Measurements from ENCODE around the gene PRR5L. TPM values are rescaled to one million over a fixed set of nuclear protein-coding genes. Genes with fewer than 3 reads are reported as not detected.

Gene PRR5L
- total RNA-seq, 1 donor from 2014 or later = 15.7 TPM

DNA sequence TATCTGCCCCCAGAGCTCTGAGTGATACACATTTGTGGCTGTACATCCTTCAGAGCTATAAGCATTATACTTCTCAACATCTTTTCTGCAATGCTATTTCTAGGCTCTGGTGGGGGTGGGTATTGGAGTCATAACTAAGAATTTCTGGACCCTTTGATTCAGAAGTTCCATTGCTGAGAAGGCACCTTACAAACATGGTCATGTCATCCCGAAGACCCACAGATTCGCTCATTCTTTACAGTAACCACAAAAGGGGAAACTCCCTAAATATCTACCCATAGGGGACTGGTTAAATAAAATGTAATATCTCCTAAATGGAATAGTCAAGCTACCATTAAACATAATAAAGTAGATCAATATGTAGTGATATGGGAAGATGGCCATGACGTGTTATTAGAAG, 98.8 kb downstream of the PRR5L start:
- Histone ChIP-seq H3K4me1 (ENCODE audit: control insufficient read depth in 3 of 3, insufficient read depth in 3 of 3, low read length in 3 of 3) (no peaks in the 10 kb centered on the region), H3K4me3 (ENCODE audit: low read length in 3 of 3) (no peak overlapping the region), H3K27ac (ENCODE audit: low read depth, low read length) (no peak overlapping the region), H3K9ac (ENCODE audit: low read depth in 1 of 3, low read length in 3 of 3) (no peak overlapping the region), H3K36me3 (ENCODE audit: control insufficient read depth in 3 of 3, insufficient read depth in 3 of 3, low read length in 3 of 3) (peaks cover 0 to 8% (median 0%) of the 10 kb centered on the region in 3 donors), H3K27me3 (ENCODE audit: control insufficient read depth in 3 of 3, insufficient read depth in 3 of 3, low read length in 3 of 3) (no peaks in the 10 kb centered on the region), H3K9me3 (ENCODE audit: control insufficient read depth in 3 of 3, low read length in 3 of 3) (no peaks in the 10 kb centered on the region)

DNA sequence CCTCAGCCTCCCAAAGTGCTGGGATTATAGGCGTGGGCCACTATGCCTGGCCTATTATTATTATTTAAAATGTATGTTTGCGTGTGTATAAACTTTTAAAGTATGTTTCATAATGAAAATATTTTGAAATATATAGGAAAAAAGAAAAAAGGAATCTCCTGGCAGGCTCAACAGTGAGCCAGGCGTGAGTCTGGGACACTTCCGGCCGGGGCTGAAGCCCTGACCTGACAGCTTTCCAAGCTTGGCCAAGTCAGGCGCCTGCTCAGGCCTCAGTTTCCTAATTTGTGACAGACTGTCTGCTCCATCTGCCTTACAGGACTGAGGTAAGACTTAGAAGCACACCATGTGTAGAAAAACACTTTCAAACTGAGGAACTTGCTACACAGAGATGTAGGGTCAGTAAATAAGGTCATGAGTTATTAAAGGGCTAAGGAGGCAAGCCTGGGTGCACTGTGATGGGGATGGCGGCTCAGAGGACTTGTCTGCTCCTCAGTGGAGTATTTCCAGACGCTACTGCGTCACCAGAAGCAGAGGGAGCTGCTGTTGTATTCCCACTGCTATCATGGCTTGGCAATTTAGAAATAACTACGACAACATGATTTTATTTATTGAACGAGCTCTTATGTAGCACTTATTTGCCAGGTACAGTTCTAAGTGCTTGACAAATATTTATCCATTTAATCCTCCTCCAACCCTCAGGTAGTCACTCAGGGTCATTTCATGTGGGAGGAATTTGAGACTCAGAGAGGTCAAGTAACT, 100.1 kb downstream of the PRR5L start:
- H3K27me3 ChIP-seq (ENCODE audit: control insufficient read depth in 3 of 3, insufficient read depth in 3 of 3, low read length in 3 of 3) = no peaks in the 10 kb centered on the region
- H3K36me3 ChIP-seq (ENCODE audit: control insufficient read depth in 3 of 3, insufficient read depth in 3 of 3, low read length in 3 of 3) = peaks cover 0 to 8% (median 0%) of the 10 kb centered on the region in 3 donors
- no peaks in the 10 kb centered on the region for H3K9me3 ChIP-seq (ENCODE audit: control insufficient read depth in 3 of 3, low read length in 3 of 3)
- no peak overlapping the region for H3K27ac ChIP-seq (ENCODE audit: low read depth, low read length)
- no peak overlapping the region for H3K4me3 ChIP-seq (ENCODE audit: low read length in 3 of 3)
- H3K9ac ChIP-seq (ENCODE audit: low read depth in 1 of 3, low read length in 3 of 3) = no peak overlapping the region
- no peaks in the 10 kb centered on the region for H3K4me1 ChIP-seq (ENCODE audit: control insufficient read depth in 3 of 3, insufficient read depth in 3 of 3, low read length in 3 of 3)

DNA sequence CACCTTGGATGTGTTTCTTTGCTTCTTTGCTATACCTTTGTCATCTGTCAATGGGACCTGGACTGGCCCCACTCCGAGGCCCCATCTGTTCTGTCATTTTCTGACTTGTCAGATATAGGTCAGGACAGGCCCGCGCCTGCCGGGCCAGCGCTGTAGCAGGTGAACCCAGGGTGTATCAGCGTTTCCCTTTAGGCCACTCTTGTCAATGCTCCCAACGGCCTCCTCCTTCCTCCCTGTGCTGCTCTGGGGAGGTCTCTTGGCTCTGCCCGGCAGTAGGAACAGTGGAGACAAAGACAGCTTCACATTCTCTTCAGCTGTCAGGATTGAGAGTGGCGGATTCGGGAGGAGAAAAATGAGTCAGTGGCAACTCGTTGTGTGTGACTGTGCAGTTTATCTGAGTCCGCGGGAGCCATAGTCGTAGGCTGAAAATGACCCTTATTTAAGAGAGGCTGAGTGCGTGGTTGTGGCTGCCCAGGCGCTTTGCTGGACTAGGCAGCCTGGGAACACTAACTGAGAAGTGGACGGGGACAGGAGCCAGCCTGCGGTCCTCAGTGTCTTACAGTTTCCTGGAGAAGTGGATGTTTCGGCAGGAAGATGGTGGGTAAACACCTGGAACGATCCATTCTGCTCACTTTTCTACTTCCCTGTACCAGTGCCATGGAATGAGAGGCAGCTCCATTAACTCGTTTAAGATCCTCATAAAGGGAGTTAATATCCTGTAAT, 102.3 kb downstream of the PRR5L start:
- H3K9ac ChIP-seq (ENCODE audit: low read depth in 1 of 3, low read length in 3 of 3) = no peak overlapping the region
- no peak overlapping the region for H3K27ac ChIP-seq (ENCODE audit: low read depth, low read length)
- no peaks in the 10 kb centered on the region for H3K4me1 ChIP-seq (ENCODE audit: control insufficient read depth in 3 of 3, insufficient read depth in 3 of 3, low read length in 3 of 3)
- no peak overlapping the region for H3K4me3 ChIP-seq (ENCODE audit: low read length in 3 of 3)
- H3K9me3 ChIP-seq (ENCODE audit: control insufficient read depth in 3 of 3, low read length in 3 of 3) = no peaks in the 10 kb centered on the region
- H3K36me3 ChIP-seq (ENCODE audit: control insufficient read depth in 3 of 3, insufficient read depth in 3 of 3, low read length in 3 of 3) = peaks cover 0 to 8% (median 0%) of the 10 kb centered on the region in 3 donors
- no peaks in the 10 kb centered on the region for H3K27me3 ChIP-seq (ENCODE audit: control insufficient read depth in 3 of 3, insufficient read depth in 3 of 3, low read length in 3 of 3)

DNA sequence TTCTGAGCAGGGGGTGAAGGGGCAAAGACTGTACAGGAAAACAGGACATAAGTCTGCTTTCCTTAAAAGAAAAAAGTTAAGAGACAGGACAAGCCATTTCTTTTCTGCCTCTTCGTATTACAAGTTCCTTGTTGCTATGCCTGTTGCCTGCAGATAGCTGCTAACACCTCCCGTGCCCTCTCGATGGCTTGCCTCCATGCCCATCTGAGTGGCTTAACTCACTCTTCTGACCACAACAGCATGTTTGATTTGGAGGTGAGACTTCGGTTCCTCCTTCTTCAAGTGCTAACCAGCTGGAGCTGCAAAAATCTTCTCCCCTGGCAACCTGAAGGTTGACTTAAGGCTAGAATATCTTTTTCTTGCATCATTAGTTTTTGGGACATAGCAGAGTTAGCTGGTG, 103.1 kb downstream of the PRR5L start:
- peaks cover 0 to 4% (median 0%) of the 10 kb centered on the region in 3 donors for H3K36me3 ChIP-seq (ENCODE audit: control insufficient read depth in 3 of 3, insufficient read depth in 3 of 3, low read length in 3 of 3)
- no peak overlapping the region for H3K27ac ChIP-seq (ENCODE audit: low read depth, low read length)

DNA sequence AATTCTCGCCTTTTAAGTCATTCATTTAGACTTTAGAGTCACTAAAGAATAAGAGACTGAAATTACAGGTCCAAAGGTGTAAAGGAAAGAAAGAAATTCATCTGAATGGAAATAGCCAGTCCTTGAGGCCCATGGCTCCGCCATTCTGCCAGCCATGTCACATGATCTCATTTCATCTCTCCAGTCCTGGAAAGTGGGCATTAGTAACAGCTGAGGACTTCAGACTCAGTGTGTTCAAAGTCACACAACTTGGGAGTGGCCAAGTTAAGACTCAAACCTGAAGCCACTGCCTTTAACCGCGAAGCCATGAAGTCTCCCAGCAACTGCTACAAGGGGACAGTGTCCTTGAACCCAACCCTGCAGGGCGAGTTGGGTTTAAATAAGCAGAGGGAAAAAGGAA, 103.7 kb downstream of the PRR5L start:
- Histone ChIP-seq H3K27ac (ENCODE audit: low read depth, low read length) (no peak overlapping the region), H3K9me3 (ENCODE audit: control insufficient read depth in 3 of 3, low read length in 3 of 3) (no peaks in the 10 kb centered on the region), H3K36me3 (ENCODE audit: control insufficient read depth in 3 of 3, insufficient read depth in 3 of 3, low read length in 3 of 3) (peaks cover 0 to 4% (median 0%) of the 10 kb centered on the region in 3 donors), H3K4me3 (ENCODE audit: low read length in 3 of 3) (no peak overlapping the region), H3K9ac (ENCODE audit: low read depth in 1 of 3, low read length in 3 of 3) (no peak overlapping the region), H3K27me3 (ENCODE audit: control insufficient read depth in 3 of 3, insufficient read depth in 3 of 3, low read length in 3 of 3) (no peaks in the 10 kb centered on the region), H3K4me1 (ENCODE audit: control insufficient read depth in 3 of 3, insufficient read depth in 3 of 3, low read length in 3 of 3) (no peaks in the 10 kb centered on the region)

More for the DNA sequence above, 103.1 kb downstream of the PRR5L start:
- Histone ChIP-seq H3K9me3 (ENCODE audit: control insufficient read depth in 3 of 3, low read length in 3 of 3) (no peaks in the 10 kb centered on the region), H3K9ac (ENCODE audit: low read depth in 1 of 3, low read length in 3 of 3) (no peak overlapping the region), H3K4me1 (ENCODE audit: control insufficient read depth in 3 of 3, insufficient read depth in 3 of 3, low read length in 3 of 3) (no peaks in the 10 kb centered on the region), H3K4me3 (ENCODE audit: low read length in 3 of 3) (no peak overlapping the region), H3K27me3 (ENCODE audit: control insufficient read depth in 3 of 3, insufficient read depth in 3 of 3, low read length in 3 of 3) (no peaks in the 10 kb centered on the region)

DNA sequence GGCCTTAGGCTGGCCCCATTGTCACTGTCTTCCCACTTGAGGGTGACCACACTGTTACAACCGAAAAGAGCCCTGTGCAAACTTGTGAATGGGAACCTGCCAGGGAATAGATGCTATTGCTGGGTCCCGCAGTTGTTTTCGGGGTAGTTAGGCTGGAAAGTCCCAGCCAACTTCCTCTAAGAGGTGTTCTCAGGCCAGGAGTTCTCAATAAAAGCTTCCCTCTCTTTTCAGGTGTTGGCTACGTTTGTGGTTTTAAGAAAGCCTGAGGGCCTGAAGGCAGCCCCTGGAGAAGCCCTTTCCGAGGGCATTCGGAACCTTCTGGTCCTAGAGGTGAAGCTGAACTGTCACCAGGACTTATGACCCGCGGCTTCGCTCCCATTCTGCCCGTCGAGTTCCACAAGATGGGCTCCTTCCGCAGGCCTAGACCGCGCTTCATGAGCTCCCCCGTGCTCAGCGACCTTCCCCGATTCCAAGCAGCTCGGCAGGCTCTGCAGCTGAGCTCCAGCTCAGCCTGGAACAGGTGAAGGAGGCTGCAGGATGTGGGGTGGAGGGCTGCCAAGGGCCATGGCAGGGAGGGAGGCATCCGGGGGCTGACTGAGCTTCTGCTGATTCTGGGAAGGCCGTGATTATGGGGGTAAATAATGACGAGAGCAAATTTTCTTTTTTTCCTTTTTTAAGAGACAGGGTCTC, 104.8 kb downstream of the PRR5L start:
- H3K27me3 ChIP-seq (ENCODE audit: control insufficient read depth in 3 of 3, insufficient read depth in 3 of 3, low read length in 3 of 3) = no peaks in the 10 kb centered on the region
- H3K4me1 ChIP-seq (ENCODE audit: control insufficient read depth in 3 of 3, insufficient read depth in 3 of 3, low read length in 3 of 3) = no peaks in the 10 kb centered on the region
- no peak overlapping the region for H3K9ac ChIP-seq (ENCODE audit: low read depth in 1 of 3, low read length in 3 of 3)
- peaks cover 0 to 8% (median 0%) of the 10 kb centered on the region in 3 donors for H3K36me3 ChIP-seq (ENCODE audit: control insufficient read depth in 3 of 3, insufficient read depth in 3 of 3, low read length in 3 of 3)
- H3K9me3 ChIP-seq (ENCODE audit: control insufficient read depth in 3 of 3, low read length in 3 of 3) = no peaks in the 10 kb centered on the region
- no peak overlapping the region for H3K27ac ChIP-seq (ENCODE audit: low read depth, low read length)
- H3K4me3 ChIP-seq (ENCODE audit: low read length in 3 of 3) = no peak overlapping the region

DNA sequence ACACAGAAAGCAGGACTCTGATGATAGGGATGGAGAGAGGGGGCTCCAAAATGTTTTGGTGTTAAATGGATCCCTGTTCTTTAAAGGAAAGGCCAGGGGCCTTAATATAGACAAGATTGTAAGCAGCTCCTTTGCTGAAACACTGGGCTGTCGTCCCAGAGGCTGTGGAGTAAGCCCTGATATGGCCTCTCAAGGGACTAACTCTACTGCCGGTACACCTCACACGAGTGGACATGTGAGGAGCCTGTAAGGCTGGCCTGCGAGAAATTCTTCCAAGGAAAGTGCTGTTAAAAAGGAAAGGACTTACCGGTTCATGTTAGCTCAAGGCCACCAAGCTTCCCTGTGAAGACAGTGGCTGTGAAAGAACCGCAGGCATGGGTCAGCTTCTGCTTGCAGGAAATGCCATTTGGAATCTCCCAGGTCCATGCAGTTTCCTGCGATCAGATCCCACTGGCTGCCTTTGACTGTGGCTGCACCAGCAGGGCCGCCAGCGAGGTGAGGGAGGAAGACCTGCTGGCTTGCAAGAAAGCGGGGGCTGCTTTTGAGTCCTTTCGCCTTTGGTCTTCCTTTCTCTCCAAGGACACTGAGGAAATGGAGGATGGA, 106.6 kb downstream of the PRR5L start:
- H3K4me3 ChIP-seq (ENCODE audit: low read length in 3 of 3) = no peak overlapping the region
- H3K9ac ChIP-seq (ENCODE audit: low read depth in 1 of 3, low read length in 3 of 3) = no peak overlapping the region
- no peak overlapping the region for H3K27ac ChIP-seq (ENCODE audit: low read depth, low read length)
- no peaks in the 10 kb centered on the region for H3K27me3 ChIP-seq (ENCODE audit: control insufficient read depth in 3 of 3, insufficient read depth in 3 of 3, low read length in 3 of 3)
- H3K4me1 ChIP-seq (ENCODE audit: control insufficient read depth in 3 of 3, insufficient read depth in 3 of 3, low read length in 3 of 3) = no peaks in the 10 kb centered on the region
- peaks cover 0 to 4% (median 0%) of the 10 kb centered on the region in 3 donors for H3K36me3 ChIP-seq (ENCODE audit: control insufficient read depth in 3 of 3, insufficient read depth in 3 of 3, low read length in 3 of 3)
- no peaks in the 10 kb centered on the region for H3K9me3 ChIP-seq (ENCODE audit: control insufficient read depth in 3 of 3, low read length in 3 of 3)

DNA sequence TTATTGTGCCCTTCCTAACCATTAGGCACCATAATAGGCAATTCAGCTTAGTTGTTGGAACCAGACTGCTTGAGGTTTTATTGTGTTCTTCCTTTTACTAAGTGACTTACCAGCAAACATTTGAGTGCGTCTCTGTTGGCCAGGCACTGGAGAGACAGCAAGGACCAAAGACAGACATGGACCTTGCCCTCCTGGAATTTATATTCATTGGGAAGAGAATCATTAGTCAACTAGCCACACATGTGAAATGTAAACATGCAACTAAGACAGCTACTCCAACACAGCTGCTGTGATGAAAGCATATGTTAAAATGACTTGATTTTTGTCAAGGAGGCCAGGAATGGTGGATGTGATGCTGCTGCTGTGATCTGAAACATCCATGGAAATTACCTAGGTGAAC, 107.6 kb downstream of the PRR5L start:
- no peak overlapping the region for H3K9ac ChIP-seq (ENCODE audit: low read depth in 1 of 3, low read length in 3 of 3)
- H3K36me3 ChIP-seq (ENCODE audit: control insufficient read depth in 3 of 3, insufficient read depth in 3 of 3, low read length in 3 of 3) = peaks cover 0 to 4% (median 0%) of the 10 kb centered on the region in 3 donors

DNA sequence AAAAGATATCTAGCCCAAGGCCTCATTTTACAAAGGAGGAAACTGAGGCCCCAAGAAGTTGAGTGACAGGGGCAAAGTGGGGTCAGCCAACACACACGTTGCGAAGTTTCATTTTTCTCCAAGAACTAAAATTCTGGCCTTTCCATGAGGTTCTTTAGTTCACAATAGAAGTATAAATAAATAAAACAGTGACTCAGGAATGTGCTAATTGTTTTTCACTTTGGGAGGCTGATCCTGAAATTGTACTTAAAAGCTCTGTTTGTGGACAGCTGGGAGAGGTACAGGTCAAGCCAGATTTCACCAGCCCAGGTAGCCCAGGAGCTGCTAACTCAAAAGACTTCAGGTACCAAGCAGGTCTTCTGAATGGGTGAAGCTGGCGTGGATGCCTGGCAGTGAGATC, 108.7 kb downstream of the PRR5L start:
- no peak overlapping the region for H3K27ac ChIP-seq (ENCODE audit: low read depth, low read length)
- no peaks in the 10 kb centered on the region for H3K9me3 ChIP-seq (ENCODE audit: control insufficient read depth in 3 of 3, low read length in 3 of 3)
- peaks cover 3 to 18% (median 16%) of the 10 kb centered on the region in 3 donors for H3K4me1 ChIP-seq (ENCODE audit: control insufficient read depth in 3 of 3, insufficient read depth in 3 of 3, low read length in 3 of 3)
- H3K9ac ChIP-seq (ENCODE audit: low read depth in 1 of 3, low read length in 3 of 3) = no peak overlapping the region
- peaks cover 0 to 4% (median 0%) of the 10 kb centered on the region in 3 donors for H3K36me3 ChIP-seq (ENCODE audit: control insufficient read depth in 3 of 3, insufficient read depth in 3 of 3, low read length in 3 of 3)
- H3K27me3 ChIP-seq (ENCODE audit: control insufficient read depth in 3 of 3, insufficient read depth in 3 of 3, low read length in 3 of 3) = no peaks in the 10 kb centered on the region
- no peak overlapping the region for H3K4me3 ChIP-seq (ENCODE audit: low read length in 3 of 3)

More for the DNA sequence above, 107.6 kb downstream of the PRR5L start:
- H3K27ac ChIP-seq (ENCODE audit: low read depth, low read length) = no peak overlapping the region
- no peak overlapping the region for H3K4me3 ChIP-seq (ENCODE audit: low read length in 3 of 3)
- peaks cover 0 to 6% (median 4%) of the 10 kb centered on the region in 3 donors for H3K4me1 ChIP-seq (ENCODE audit: control insufficient read depth in 3 of 3, insufficient read depth in 3 of 3, low read length in 3 of 3)
- H3K9me3 ChIP-seq (ENCODE audit: control insufficient read depth in 3 of 3, low read length in 3 of 3) = no peaks in the 10 kb centered on the region
- no peaks in the 10 kb centered on the region for H3K27me3 ChIP-seq (ENCODE audit: control insufficient read depth in 3 of 3, insufficient read depth in 3 of 3, low read length in 3 of 3)
